GM23248 (cell line): Measurements from ENCODE around the gene ENTHD1.

Source experiments
- EZH2 ChIP-seq: fragments of 200-600 bp; sonication (generic); IDR thresholded peaks from 2 replicates; pipeline ENCODE4 v1.6.1; 2018; ENCODE audit warnings: antibody characterized with exemption, mild to moderate bottlenecking; ENCODE audit not compliant: insufficient read depth, poor library complexity, severe bottlenecking
- EZH2phosphoT487 ChIP-seq: fragments of 200-600 bp; sonication (generic); IDR thresholded peaks from 2 replicates; pipeline ENCODE4 v1.6.1; 2018; ENCODE audit warnings: antibody characterized with exemption, moderate library complexity, mild to moderate bottlenecking, low read depth; ENCODE audit not compliant: insufficient read depth

DNA sequence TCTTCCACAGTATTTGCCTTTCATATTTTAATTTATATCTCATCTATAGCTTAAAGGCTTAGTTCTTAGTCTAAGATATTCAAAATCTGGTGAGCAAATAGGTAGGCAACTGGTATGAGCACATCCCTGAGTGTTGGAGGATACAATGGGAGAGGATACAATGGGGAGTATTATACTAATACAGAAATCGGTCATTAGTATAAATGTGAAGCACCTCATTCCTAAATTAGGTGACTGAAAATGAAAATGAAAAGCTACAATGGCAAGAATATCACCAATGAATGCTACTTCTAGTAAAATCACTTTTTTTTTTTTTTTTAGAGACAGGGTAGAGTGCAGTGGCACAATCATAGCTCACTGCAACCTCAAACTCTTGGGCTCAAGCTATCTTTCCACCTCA is 21.0 kb downstream of the ENTHD1 start:
- TF ChIP-seq EZH2 (no peak), EZH2phosphoT487 (no peak)
